Measurements from ENCODE around the gene ARHGAP45.
A peak's percentile ranks its signal among the peaks of the same experiment; 100 is the strongest.
"Not testable (repeated sequence)": the region's sequence is repeated elsewhere in the genome, so short reads cannot be mapped to it uniquely, and the experiment has no call there.

The ARHGAP45 gene

GRCh38 chr19:1125601-1126467 is 58.9 kb downstream of the ARHGAP45 start:
- no peak for DNase-seq (ENCODE audit: extremely low spot score, insufficient read length, low read depth)
- no peak for FAIRE-seq

GRCh38 chr19:1126984-1127760 is 60.2 kb downstream of the ARHGAP45 start:
- FAIRE-seq (no peak), DNase-seq (ENCODE audit: extremely low spot score, insufficient read length, low read depth) (no peak)

- DNase-seq (ENCODE audit: extremely low spot score, insufficient read length, low read depth) (no peak), FAIRE-seq (no peak)
Observed at GRCh38 chr19:1128106-1128505, 61.1 kb downstream of the ARHGAP45 start.

- DNase-seq (ENCODE audit: extremely low spot score, insufficient read length, low read depth); FAIRE-seq: not testable (repeated sequence)
Observed at GRCh38 chr19:1129084-1129483, 62.1 kb downstream of the ARHGAP45 start.

GRCh38 chr19:1129535-1129934 is 62.6 kb downstream of the ARHGAP45 start:
- FAIRE-seq (no peak), DNase-seq (ENCODE audit: extremely low spot score, insufficient read length, low read depth) (no peak)

GRCh38 chr19:1130771-1131717 is 64.1 kb downstream of the ARHGAP45 start:
- FAIRE-seq (peak; percentile 83), DNase-seq (ENCODE audit: extremely low spot score, insufficient read length, low read depth) (no peak)

GRCh38 chr19:1131718-1132551 is 65.0 kb downstream of the ARHGAP45 start:
- FAIRE-seq (peak; percentile 89), DNase-seq (ENCODE audit: extremely low spot score, insufficient read length, low read depth) (peak; percentile 70)

GRCh38 chr19:1132552-1133383 is 65.8 kb downstream of the ARHGAP45 start:
- DNase-seq (ENCODE audit: extremely low spot score, insufficient read length, low read depth) (no peak), FAIRE-seq (no peak)

- peak; percentile 94 for FAIRE-seq
- peak; percentile 88 for DNase-seq (ENCODE audit: extremely low spot score, insufficient read length, low read depth)
Observed at GRCh38 chr19:1133471-1133929, 66.5 kb downstream of the ARHGAP45 start.

- DNase-seq (ENCODE audit: extremely low spot score, insufficient read length, low read depth) = no peak
- FAIRE-seq = no peak
Observed at GRCh38 chr19:1134431-1134830, 67.5 kb downstream of the ARHGAP45 start.

GRCh38 chr19:1135454-1135853 is 68.5 kb downstream of the ARHGAP45 start:
- DNase-seq (ENCODE audit: extremely low spot score, insufficient read length, low read depth) (no peak), FAIRE-seq (no peak)

- no peak for DNase-seq (ENCODE audit: extremely low spot score, insufficient read length, low read depth)
Observed at GRCh38 chr19:1136201-1136600, 69.2 kb downstream of the ARHGAP45 start.

More at GRCh38 chr19:1136201-1136600, 69.2 kb downstream of the ARHGAP45 start:
- FAIRE-seq = no peak
